HepG2 (cell line): ENCODE data around the gene XDH.

Experiments used
- AHR ChIP-seq: IDR thresholded peaks from 2 replicates; pipeline ENCODE4 v1.6.1; 2018; ENCODE audit warnings: missing genetic modification reagents, missing compliant biosample characterization
- ELK4 ChIP-seq: sonication (generic); formaldehyde crosslinking; IDR thresholded peaks from 2 replicates; pipeline ENCODE4 v1.9.0; 2021; ENCODE audit warnings: missing genetic modification reagents, borderline replicate concordance
- ZNF362 ChIP-seq: sonication (generic); formaldehyde crosslinking; IDR thresholded peaks from 2 replicates; pipeline ENCODE4 v1.4.0; 2020; ENCODE audit warnings: missing genetic modification reagents, mild to moderate bottlenecking, borderline replicate concordance
- ZNF557 ChIP-seq: sonication (generic); formaldehyde crosslinking; IDR thresholded peaks from 2 replicates; pipeline ENCODE4 v1.4.0; 2020; ENCODE audit warnings: missing genetic modification reagents
- ZNF775 ChIP-seq: sonication (generic); formaldehyde crosslinking; IDR thresholded peaks from 2 replicates; pipeline ENCODE4 v1.4.0; 2020; ENCODE audit warnings: missing genetic modification reagents, mild to moderate bottlenecking, moderate library complexity, borderline replicate concordance
- TF ChIP-seq, protein P1 (sequence below): sonication (generic); formaldehyde crosslinking; IDR thresholded peaks from 2 replicates; pipeline ENCODE4 v1.5.1; 2020; ENCODE audit warnings: mild to moderate bottlenecking, missing genetic modification reagents, moderate library complexity
- TF ChIP-seq, protein P2 (sequence below): sonication (generic); formaldehyde crosslinking; IDR thresholded peaks from 2 replicates; pipeline ENCODE4 v1.5.0; 2020; ENCODE audit warnings: mild to moderate bottlenecking, missing genetic modification reagents, moderate library complexity

GRCh38 chr2:31304816-31305215, 109.7 kb downstream of the XDH start:
- TF ChIP-seq ELK4 (no peak), ZNF362 (no peak), ZNF557 (CRISPR knock-in tag) (no peak), ZNF775 (CRISPR knock-in tag) (no peak), AHR (CRISPR knock-in tag) (no peak)
- TF ChIP-seq, protein P1, sequence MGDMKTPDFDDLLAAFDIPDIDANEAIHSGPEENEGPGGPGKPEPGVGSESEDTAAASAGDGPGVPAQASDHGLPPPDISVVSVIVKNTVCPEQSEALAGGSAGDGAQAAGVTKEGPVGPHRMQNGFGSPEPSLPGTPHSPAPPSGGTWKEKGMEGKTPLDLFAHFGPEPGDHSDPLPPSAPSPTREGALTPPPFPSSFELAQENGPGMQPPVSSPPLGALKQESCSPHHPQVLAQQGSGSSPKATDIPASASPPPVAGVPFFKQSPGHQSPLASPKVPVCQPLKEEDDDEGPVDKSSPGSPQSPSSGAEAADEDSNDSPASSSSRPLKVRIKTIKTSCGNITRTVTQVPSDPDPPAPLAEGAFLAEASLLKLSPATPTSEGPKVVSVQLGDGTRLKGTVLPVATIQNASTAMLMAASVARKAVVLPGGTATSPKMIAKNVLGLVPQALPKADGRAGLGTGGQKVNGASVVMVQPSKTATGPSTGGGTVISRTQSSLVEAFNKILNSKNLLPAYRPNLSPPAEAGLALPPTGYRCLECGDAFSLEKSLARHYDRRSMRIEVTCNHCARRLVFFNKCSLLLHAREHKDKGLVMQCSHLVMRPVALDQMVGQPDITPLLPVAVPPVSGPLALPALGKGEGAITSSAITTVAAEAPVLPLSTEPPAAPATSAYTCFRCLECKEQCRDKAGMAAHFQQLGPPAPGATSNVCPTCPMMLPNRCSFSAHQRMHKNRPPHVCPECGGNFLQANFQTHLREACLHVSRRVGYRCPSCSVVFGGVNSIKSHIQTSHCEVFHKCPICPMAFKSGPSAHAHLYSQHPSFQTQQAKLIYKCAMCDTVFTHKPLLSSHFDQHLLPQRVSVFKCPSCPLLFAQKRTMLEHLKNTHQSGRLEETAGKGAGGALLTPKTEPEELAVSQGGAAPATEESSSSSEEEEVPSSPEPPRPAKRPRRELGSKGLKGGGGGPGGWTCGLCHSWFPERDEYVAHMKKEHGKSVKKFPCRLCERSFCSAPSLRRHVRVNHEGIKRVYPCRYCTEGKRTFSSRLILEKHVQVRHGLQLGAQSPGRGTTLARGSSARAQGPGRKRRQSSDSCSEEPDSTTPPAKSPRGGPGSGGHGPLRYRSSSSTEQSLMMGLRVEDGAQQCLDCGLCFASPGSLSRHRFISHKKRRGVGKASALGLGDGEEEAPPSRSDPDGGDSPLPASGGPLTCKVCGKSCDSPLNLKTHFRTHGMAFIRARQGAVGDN = no peak
- TF ChIP-seq, protein P2, sequence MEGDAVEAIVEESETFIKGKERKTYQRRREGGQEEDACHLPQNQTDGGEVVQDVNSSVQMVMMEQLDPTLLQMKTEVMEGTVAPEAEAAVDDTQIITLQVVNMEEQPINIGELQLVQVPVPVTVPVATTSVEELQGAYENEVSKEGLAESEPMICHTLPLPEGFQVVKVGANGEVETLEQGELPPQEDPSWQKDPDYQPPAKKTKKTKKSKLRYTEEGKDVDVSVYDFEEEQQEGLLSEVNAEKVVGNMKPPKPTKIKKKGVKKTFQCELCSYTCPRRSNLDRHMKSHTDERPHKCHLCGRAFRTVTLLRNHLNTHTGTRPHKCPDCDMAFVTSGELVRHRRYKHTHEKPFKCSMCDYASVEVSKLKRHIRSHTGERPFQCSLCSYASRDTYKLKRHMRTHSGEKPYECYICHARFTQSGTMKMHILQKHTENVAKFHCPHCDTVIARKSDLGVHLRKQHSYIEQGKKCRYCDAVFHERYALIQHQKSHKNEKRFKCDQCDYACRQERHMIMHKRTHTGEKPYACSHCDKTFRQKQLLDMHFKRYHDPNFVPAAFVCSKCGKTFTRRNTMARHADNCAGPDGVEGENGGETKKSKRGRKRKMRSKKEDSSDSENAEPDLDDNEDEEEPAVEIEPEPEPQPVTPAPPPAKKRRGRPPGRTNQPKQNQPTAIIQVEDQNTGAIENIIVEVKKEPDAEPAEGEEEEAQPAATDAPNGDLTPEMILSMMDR (CRISPR knock-in tag) = no peak
